GM18499 (cell line): ENCODE measurements around the gene MACROH2A1.

Source experiments
- ATAC-seq: cut with Tn5 transposase; IDR thresholded peaks from one replicate; pipeline ENCODE4 v1.9.1; 2021; ENCODE audit warnings: moderate number of reproducible peaks; ENCODE audit not compliant: insufficient read depth, unreplicated experiment

Gene MACROH2A1

DNA sequence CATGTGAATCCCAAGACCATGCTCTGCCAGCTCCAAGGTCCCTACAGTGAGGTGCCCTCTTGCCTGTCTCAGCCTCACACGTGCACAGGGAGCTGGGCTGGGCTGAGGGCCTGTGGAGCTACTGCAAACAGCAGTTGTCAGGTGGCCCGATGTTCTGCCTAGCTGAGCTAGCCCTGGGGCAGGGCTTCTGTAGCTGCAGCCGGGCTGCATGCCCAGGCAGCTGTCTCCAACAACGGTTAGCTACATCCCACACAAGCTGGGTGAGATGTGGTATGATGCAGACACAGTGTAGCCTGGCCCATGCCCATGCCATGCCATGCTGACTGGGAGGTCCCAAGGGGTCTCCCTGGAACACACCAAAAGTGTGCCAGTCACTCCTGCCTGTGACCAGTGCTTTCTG, 62.0 kb downstream of the MACROH2A1 start:
- ATAC-seq = no peak

DNA sequence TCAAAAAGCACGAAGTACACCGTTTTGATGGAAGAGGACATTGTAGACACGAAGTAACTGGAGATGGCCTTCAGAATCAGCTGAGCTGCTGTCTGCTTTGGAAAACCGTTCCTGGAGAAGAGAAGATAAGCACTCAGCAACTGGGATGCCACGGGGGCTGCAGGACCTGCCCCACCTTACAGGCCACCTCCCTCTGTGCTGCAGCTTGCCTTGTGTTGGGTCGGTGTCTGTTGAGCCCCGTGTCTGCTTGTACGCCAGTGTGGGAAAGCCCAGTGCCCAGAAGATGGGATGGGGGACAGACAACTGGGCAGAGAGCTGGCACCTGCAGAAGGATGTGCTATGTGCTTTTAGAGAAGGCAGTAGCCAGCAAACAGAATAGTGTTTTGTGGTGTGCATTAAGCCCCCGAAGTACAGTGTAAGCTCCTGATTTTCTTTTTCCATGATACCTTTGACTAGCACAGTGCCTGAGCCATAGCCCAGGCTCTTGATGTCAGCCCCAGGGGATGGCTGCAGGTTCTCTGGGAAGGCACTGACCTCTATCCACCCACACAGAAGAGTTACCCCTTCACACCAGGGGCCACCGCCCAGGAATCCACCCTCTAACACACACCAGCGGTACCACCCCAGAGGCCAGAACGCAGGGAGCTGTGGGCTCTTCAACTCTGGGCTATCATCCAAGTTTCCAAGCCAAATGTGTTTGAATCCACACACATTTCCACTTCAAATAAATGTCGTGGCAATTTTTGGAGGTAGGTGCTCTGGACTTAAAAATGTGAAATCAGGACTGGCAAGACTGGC, 63.8 kb downstream of the MACROH2A1 start:
- no peak for ATAC-seq

DNA sequence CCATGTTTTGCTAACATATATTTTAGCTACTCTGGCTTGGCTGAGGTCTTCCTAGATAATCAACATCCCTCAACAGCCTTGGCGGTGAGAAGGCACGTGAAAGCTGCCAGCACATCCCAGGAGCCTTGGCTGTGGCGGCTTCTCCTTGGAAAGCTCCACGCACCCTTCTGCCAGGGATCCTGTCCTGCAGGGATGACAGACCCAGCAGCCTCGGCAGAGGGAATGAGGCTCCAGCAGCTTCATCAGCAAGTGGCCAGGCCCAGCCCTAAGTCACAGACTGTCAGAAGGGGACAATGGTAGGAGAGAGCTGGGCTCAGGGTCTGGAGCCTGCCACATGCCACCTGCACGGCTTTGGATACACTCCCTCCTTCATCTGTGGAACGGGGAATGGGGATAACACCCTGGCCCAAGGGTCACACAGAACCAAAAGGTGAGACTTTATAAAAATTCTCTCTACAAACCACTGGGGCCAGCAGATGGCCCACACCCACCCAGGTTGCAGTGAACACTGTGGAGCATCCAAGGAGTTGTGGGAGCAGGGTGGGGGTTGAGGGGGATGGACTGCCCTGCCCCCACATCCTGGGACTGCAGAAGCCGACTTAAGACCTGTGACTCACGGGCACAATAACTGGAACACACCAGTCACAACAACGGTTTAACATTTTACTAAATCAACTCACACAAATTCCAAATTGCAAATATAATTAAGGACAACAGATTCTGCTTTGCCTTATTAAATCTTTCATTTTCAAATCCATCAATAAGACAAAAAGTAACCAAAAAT, 65.1 kb downstream of the MACROH2A1 start:
- ATAC-seq = no peak

DNA sequence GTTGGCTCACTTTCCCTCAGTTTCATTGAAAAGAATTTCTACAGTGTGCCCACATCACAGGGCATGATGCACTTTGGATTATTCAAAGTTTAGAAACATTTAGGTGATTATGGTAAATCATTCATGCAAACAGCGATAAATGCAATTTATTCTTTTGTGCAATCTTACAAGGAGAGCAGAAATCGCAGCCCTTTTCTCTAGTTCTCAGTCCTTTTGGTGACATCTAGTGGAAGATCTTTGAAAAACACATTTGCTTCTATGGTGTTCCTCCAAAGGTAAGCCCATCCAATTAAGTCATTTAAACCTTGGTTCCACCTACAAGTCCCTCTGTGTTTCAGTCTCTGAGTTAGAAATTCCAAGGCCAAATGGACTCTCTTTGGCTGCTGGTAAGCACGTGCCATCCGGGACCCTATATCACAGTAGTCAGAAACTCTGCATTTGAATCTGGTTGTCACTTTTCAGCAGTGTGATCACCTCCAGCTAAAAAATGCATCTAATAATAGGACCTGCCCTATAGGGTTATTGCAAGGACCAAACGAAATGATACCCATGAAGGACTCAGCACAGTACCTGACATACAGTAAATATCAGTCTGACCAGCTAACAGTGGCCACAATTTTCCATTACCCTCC, 66.4 kb downstream of the MACROH2A1 start:
- ATAC-seq = no peak

DNA sequence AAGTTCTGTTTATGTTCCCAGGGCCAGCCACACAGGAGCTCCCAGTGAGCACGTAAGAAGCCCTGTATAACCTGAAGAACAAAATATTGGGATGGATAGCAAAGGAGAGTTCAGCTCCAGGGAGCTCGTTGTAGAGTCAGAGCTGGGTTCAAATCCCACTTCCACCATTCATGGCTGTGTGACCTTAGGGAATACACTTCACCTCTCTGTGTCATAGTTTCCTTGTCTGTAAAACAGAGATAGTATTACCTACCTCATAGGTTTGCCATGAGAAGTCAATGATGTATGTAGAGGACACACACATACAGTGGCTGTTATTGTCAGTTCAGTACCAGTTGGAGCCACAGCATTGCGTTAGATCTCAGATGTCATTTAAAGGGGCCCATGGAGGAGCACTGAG, 67.4 kb downstream of the MACROH2A1 start:
- no peak for ATAC-seq

DNA sequence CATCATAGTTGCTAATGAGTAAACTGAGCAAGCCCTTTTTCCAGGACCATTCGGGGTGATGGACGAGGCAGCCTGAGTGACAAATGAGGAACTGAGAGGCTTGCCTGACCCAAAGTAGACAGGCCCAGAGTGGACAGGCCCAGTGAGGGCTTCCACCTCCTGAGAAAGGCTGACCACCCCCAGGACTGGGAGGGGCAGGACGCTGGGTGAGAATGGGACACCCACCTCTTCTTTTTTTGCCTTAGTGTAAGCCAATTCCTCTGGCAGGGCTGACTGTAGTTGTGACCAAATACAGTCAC, 68.3 kb downstream of the MACROH2A1 start:
- no peak for ATAC-seq

DNA sequence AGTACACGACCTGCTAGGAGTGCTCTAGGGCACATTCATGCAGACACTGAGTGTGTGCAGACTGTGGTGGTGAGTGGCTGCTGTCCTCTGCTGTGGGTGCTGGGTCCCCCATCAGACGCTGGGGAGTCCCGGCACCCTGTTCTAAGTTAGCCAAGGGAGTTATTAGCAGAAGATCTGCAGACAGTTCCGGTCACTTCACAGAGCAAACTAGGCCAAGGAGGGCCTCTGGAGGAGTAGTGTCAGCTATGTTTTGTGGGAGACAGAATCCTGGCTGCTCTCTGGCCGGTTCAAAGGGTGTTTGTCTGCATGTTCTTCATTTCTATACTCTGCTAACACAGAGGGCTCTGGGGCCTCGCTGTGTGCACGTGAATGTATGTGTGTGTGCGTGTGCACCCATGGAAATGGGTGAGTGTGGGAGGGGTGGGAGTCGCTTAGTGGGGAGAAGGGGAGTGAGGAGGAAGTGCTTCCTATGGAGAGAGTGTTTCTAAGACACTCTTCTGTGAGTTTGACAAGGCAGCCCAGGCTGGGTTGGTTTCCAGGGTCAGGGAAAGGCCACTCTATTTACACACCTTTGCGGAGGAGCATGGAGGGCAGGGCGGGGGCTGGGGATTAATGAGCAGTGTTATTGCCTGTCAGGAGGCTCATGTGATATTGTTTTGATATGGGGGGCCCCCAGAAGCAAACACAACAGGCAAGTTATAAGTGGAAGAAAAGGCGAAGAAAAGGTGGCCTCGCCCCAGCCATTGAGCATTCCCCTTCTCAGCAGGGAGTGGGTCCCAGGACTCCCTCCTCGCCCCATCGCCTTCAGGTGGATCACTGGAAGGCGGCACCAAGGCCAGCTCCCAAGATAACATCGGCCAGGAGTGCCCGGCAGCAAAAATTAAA, 68.9 kb downstream of the MACROH2A1 start:
- ATAC-seq = no peak

DNA sequence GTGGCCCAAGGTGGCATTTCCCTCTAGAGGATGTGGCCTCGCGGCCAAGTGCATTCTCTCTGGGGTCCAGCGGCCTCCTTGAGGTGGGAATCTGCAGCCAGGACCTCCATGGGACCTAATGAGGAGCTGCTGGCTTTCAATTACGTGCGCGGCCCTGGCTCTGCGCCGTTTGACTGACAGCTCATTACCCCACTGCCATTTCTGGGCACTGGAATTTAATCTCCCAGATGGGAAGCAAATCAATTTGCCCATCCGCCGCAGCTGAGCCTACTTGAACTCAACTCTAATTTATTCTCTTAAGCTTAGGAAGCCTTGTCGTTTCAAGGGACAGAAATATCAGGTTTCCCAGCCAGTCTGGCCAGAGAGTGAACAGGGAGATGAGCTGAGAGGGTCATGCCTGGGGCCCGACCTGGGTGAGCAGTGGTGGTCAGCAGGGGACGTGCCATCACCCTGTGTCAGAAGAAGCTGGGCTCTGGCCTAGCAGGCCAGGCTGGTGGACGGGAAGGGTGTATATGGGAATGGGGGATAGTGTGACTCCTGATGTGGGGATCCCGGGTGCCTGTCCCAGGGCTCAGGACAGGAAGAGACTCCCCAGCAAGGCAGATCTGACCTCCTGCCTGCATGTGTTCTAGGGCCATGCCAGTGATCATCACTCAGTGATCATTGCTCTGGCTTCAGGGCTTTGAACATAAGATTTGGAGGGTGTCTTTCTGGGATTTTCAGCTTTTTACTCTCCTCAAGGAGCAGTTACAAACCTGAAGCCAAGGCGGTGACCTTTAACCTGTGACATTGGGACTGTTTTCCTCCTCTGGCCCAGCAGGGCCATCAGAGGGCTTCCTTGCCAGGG, 69.7 kb downstream of the MACROH2A1 start:
- ATAC-seq = no peak

DNA sequence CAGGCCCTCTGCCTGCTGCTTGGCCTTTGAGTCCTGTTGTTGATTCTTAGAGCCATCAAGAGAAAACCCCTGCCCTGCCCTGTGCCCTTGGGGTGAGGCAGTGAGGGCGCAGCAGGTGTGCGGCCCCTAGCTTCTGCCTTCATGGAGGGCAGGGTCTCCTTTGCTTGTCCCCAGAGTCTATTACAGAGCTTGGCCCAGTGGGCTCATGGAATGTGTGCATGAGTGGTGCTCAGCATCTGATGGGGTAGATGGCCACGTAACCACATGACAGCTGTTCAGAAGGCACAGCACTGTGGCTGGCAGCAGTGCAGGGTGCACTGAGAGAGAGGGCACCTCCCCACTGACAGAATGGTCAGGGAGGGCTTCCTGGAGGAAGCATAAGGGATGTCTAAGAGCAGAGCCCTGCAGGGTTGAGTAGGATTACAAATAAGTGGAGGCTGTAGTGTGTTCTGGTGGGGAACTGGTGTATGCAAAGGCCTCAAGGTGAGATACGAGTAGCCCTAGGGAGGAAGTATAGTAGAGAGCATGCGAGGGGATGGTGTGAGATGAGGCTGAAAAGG, 70.8 kb downstream of the MACROH2A1 start:
- no peak for ATAC-seq

DNA sequence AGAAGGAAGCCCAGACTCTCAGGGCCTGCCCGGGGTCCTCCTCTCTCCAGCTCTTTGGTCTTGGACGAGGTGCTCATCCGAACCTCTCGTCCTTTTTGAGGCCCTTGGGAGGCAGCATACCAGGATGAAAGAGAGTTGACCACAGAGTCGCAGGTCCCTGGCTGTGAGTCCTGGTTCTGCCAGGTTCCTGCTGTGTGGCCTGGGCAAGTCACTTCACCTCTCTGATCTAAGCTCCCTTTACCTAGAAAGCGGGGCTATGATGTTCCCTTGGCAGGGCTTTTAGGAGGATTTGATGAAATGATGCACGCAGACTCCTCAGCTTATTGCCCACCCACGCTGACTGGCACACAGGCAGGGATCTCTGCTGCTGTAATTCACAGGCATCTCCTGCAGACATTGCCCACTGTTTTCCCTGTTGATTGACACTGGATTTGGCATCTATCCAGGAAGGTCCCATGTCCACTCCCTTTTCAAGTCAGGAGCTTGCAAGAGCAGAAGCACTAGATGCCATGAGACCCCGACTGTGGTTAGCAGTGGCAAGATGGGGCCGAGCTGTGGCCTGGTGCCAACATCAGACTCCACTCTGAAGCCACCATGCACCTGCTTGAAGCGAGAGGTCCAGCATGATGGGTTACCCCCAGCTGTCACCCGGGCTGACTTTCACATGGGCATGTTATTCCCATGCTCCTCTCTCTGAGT, 71.5 kb downstream of the MACROH2A1 start:
- ATAC-seq = no peak

DNA sequence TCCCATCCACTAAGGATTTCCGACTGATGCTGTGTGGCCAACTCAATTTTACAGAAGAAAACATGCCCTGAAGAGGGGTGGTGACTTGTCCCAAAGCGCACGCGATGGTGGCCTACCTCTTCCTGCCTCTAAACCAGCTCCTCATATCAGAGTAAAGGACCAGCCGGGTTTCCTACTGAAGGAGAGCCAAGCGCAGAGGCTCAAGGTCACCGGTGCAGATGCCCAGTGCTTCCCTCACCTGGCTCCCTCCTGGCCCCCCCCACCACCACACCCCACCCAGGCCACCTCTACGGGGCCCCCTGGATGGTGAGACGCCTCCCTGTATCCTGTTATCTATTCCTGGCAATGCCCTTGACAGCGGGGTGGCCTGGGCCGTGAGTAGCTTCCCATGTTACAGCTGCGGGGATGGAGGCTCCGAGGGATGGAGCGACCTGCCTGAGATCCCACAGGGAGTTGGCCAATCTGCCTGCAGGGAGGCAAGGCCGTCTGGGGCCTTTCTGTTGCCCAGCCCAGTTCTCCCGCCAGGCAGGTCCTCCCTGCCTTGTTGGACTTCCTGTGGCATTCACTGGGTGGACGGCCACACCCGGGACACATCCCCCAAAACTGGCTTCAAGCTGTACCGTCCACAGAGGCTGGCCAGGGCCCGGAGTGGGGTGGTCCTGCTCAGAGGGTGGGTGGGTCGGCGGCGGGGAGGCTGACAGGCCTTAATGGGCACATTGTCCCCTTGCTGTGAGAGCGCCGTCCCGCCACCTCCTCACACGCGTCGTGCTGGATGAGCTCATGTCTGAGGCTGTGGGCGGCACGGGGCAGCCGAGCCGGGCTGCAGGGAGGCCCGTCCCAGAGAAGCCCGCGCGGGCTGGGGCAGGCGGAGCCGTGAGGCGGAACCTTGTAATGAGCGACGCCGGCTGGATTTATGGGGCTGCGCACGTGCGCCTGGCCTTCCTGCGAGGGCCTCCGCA, 72.5 kb downstream of the MACROH2A1 start:
- no peak for ATAC-seq

DNA sequence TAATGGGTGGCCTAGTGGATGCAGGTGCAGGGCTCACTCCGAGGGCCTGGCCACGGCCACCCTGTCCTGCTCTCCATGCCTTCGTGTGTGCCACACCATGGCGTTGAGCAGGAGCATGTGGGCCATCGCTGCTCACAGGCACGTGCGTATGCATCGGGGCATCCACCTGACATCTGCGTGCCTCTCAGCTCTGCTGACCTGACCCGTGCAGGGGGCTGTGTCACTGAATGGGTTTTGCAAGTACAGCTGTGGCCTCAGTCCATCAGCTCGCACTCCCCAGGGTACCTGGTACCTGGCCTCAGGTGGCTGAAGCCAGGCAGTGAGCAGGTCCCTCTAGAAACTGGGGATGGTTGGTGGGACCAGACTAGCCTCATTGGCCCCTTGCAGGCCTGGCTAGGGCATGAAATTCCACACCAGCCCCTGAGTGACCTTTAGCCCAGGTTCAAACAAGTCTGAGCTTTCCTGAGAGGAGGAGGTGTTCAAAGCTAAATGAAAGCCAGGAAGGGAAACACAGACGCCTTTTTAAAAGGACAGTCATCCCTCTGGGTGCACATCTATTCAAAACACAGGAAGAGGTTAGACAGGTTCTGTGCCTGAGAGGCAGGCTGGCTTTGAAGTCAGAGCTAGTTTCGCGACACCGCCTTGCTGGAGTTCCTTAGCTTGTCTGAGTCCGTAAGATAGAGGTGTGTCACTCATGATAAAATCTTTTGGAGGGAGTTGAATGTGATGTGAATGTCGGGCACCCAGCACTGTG, 74.0 kb downstream of the MACROH2A1 start:
- ATAC-seq = no peak

DNA sequence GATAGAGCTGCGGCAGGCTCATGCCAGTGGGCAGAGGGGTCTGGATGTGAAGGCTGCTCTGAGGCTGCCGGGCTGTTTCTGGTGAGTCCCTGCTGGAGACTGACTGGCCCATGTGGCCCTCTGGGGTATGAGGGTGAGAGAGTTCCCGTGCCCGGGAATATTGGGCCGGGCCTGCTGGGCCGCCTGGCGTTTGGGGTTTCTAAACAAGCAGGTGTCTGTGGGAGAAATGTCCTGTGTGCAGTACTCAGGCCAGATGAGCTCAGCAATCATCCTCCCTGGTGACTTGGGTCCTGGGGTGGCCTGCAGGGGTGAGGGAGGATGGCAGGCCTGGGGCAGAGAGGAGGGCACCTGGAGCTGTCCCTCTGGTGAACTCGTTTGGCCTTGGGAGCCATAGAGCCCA, 74.9 kb downstream of the MACROH2A1 start:
- no peak for ATAC-seq

DNA sequence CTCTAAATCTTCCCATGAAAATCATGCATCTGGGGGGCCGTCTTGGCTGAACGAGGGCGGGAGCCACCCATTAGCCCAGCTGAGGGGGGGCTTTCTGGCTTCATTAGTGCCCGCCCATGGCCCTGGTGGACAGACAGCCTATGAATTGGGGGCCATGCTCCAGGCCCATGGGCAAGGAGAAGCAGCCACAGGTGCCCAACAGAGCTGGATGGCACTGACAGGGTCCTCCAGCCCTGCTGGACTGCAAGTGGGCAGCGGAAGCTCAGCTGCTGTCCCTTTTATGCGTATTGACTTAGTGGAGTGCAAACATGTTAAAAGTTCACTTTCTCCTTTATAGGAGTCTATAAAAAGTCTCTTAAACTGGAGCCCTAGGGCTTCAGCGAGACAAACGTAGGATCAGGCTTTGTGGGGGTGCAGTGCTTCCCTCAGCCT, 75.3 kb downstream of the MACROH2A1 start:
- ATAC-seq = no peak

DNA sequence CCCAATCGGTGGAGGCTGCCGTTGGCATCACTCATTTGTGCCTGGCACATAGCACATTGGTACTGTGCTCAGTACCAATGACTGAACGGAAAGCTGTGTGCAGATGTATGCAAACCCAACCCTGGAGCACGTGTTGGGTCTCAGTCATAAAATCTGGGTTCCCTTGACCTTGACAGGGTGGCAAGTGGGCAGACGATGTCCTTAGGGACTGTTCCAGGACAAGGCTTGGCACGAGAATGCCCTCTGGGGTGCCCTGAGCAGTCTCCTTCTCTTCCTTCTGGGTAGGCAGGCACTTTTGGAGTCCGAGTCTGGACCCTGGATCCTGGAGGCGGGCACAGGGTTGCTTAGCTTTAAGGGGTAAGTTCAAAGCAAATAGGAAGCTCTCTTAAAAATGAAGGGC, 75.8 kb downstream of the MACROH2A1 start:
- no peak for ATAC-seq

DNA sequence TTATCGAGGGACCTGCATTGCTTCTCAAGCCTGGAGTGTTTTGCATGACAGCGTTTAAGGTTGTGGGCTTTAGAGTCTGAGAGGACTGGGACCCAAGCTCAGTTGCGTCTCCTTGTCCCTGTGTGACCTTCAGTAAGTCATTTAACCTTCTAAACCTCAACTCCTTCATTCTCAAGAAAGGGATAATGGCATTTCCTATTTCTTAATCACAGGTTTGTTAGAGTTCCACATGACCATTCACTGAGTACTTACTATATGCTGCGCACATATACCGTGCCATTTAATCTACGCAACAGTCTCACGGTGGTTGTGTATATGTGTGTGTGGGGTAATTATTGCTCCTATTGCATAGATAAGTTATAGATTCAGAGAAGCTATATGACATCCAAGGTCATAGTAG, 76.3 kb downstream of the MACROH2A1 start:
- no peak for ATAC-seq

DNA sequence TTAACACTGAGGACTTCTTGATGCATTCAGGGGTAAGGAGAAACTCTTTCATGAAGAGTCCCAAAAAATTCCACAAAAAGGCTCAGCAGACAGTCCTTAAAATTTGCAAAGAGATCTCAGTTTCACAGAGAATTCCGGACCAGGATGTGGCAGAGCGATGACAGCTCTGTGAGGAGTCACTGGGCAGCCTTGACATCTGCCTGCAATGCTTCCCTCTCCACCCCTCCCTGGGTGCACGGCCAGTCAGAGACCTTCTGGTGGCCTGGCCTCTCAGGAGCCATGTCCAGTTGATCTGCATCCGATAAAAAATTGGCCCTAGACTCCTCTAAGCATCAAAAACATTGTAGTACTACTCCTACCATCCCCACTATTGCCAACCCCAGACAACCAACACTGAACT, 76.8 kb downstream of the MACROH2A1 start:
- ATAC-seq = no peak
